ENCODE results near the gene MXD4. TPM values are rescaled to one million over a fixed set of nuclear protein-coding genes. Genes with fewer than 3 reads are reported as not detected.
"Not testable (repeated sequence)": the region's sequence is repeated elsewhere in the genome, so short reads cannot be mapped to it uniquely, and the experiment has no call there.

MXD4 gene
- total RNA-seq, 2 donors from 2014 or later = 33.4 to 34.9 TPM

GRCh38 chr4:2275546-2276251 lies 13.8 kb upstream of the MXD4 start:
- Histone ChIP-seq H3K27ac (no peak overlapping the region), H3K4me1 (no peaks in the 10 kb centered on the region), H3K27me3 (no peaks in the 10 kb centered on the region), H3K9me3 (no peaks in the 10 kb centered on the region), H3K4me3 (no peak overlapping the region), H3K36me3 (no peaks in the 10 kb centered on the region)
- DNase-seq (ENCODE audit: low spot score) = no peak
- TF ChIP-seq, protein P1, sequence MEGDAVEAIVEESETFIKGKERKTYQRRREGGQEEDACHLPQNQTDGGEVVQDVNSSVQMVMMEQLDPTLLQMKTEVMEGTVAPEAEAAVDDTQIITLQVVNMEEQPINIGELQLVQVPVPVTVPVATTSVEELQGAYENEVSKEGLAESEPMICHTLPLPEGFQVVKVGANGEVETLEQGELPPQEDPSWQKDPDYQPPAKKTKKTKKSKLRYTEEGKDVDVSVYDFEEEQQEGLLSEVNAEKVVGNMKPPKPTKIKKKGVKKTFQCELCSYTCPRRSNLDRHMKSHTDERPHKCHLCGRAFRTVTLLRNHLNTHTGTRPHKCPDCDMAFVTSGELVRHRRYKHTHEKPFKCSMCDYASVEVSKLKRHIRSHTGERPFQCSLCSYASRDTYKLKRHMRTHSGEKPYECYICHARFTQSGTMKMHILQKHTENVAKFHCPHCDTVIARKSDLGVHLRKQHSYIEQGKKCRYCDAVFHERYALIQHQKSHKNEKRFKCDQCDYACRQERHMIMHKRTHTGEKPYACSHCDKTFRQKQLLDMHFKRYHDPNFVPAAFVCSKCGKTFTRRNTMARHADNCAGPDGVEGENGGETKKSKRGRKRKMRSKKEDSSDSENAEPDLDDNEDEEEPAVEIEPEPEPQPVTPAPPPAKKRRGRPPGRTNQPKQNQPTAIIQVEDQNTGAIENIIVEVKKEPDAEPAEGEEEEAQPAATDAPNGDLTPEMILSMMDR (IDR thresholded peaks at IDR 0.05) = no peak

DNA sequence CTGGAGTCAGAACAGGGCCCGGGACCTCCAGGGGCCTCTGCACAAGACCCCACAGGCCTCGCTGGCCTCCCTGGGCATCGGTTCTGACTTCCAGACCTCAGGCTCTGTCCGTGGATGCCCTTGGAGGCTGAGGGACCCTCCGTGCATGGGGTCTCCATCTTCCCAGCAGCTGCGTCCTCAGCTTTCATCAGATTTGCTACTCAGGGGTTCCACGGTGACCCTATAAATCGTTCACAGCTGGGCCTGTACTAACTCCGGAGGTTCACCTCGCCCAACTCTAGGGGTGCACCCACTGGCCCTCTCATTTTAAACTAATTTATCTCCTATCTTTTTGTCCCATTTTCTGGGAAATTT lies 13.1 kb upstream of the MXD4 start:
- H3K27me3 ChIP-seq; H3K4me1 ChIP-seq; H3K9me3 ChIP-seq; H3K4me3 ChIP-seq; DNase-seq (ENCODE audit: low spot score); H3K27ac ChIP-seq; H3K36me3 ChIP-seq: not testable (repeated sequence)

GRCh38 chr4:2274320-2275043 lies 12.6 kb upstream of the MXD4 start:
- H3K4me1 ChIP-seq = peaks cover 0 to 6% of the 10 kb centered on the region in 2 donors
- no peaks in the 10 kb centered on the region for H3K36me3 ChIP-seq
- no peaks in the 10 kb centered on the region for H3K27me3 ChIP-seq
- H3K4me3 ChIP-seq = no peak overlapping the region
- H3K9me3 ChIP-seq = no peaks in the 10 kb centered on the region
- no peak for DNase-seq (ENCODE audit: low spot score)
- no peak overlapping the region for H3K27ac ChIP-seq
- TF ChIP-seq, protein P1 (IDR thresholded peaks at IDR 0.05) = no peak

DNA sequence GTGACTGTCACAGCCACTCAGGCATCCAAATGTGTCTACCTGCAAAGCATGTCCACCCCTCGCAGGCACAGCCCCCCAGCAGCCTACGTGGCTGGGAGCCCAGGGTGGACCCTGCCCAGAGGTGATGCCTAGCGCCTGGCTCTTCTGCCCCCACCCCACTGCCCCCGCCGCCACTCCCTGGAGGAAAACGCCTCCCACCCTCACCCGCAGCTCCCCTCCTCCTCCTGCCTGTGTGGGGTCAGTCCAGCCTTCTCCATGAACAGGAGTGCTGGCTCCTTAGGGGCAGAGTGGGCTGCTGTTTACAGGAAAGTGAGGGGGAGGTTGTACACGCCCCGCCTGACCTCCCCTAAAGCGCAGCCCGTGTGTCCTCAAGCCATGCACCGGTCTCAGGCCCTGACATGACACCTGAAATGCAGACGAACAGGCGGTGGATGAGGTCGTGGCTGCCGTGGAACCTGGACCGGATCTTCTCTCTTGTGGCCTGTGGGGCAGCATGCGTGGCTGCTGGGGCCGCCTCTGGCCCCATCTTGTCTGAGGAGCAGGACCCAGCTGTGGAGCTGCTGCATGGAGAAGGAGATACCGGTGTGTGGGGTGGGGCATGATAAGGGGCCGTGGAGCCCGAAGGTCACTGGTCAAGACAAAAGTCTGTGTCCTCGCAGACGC lies 11.9 kb upstream of the MXD4 start:
- no peaks in the 10 kb centered on the region for H3K36me3 ChIP-seq
- TF ChIP-seq, protein P1 (IDR thresholded peaks at IDR 0.05) = no peak

DNA sequence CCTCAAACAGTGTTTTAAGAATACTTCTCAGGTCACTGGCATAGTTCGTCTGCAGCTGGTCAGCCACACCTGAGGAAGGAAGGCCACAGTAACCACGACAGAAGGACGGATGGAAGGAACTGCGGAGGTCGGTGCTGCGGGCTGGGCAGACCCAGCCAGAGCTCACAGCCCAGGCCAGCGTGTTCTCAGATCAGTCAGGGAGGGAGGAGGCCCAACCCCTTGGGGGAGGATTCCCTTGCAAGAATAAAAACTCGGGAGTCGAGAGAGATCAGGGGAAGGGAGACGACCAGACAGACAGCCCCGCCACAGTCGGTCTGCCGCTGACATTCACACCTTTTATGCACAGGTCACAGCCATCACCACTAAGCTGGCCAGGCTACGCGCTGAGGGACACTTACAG lies 11.3 kb upstream of the MXD4 start:
- H3K4me1 ChIP-seq = peaks cover 0 to 18% of the 10 kb centered on the region in 2 donors
- no peak for DNase-seq (ENCODE audit: low spot score)

More for the DNA sequence above, 11.9 kb upstream of the MXD4 start:
- no peak overlapping the region for H3K27ac ChIP-seq
- no peak for DNase-seq (ENCODE audit: low spot score)
- H3K9me3 ChIP-seq = no peaks in the 10 kb centered on the region
- H3K4me1 ChIP-seq = peaks cover 0 to 13% of the 10 kb centered on the region in 2 donors
- H3K27me3 ChIP-seq = no peaks in the 10 kb centered on the region
- H3K4me3 ChIP-seq = no peak overlapping the region

GRCh38 chr4:2272828-2273120 lies 10.9 kb upstream of the MXD4 start:
- Histone ChIP-seq H3K36me3 (no peaks in the 10 kb centered on the region), H3K9me3 (no peaks in the 10 kb centered on the region), H3K4me1 (peaks cover 0 to 18% of the 10 kb centered on the region in 2 donors), H3K27ac (no peak overlapping the region), H3K27me3 (no peaks in the 10 kb centered on the region), H3K4me3 (no peak overlapping the region)
- no peak for DNase-seq (ENCODE audit: low spot score)
- TF ChIP-seq, protein P1 (IDR thresholded peaks at IDR 0.05) = no peak

More for the DNA sequence above, 11.3 kb upstream of the MXD4 start:
- Histone ChIP-seq H3K36me3 (no peaks in the 10 kb centered on the region), H3K27ac (no peak overlapping the region), H3K4me3 (no peak overlapping the region), H3K9me3 (no peaks in the 10 kb centered on the region), H3K27me3 (no peaks in the 10 kb centered on the region)
- TF ChIP-seq, protein P1 (IDR thresholded peaks at IDR 0.05) = no peak

All from right atrium auricular region (tissue), 2 donors.